ENCODE results near the gene ZNF280D. TPM values are rescaled to one million over a fixed set of nuclear protein-coding genes. Genes with fewer than 3 reads are reported as not detected.

Gene ZNF280D
- total RNA-seq, 2 donors from 2014 or later, result 28.3 to 38.7 TPM

- Histone ChIP-seq H3K4me3 (no peak overlapping the region), H3K4me1 (no peaks in the 10 kb centered on the region), H3K9me3 (no peaks in the 10 kb centered on the region), H3K27ac (no peak overlapping the region), H3K36me3 (replicated peaks in 1 of 2; ENCODE audit: insufficient read depth in 1 of 2, low read depth in 2 of 2) (no peaks in the 10 kb centered on the region), H3K27me3 (no peaks in the 10 kb centered on the region)
- no peak for TF ChIP-seq CTCF (IDR thresholded peaks at IDR 0.05)
- no peak for TF ChIP-seq POLR2A (IDR thresholded peaks at IDR 0.05)
- DNase-seq (no peak), ATAC-seq (no peak)
- intact Hi-C loops (cut with DNase I), result no loop called here
Measured at GRCh38 chr15:56653107-56653506, 80.2 kb downstream of the ZNF280D start.

GRCh38 chr15:56648311-56648710, 85.0 kb downstream of the ZNF280D start:
- WGBS, 2 donors, result 97 to 100% methylated on average over 2 of the region's 2 CpGs
- ATAC-seq, result no peak
- Histone ChIP-seq H3K9me3 (no peaks in the 10 kb centered on the region), H3K4me1 (no peaks in the 10 kb centered on the region), H3K27ac (no peak overlapping the region), H3K4me3 (no peak overlapping the region), H3K27me3 (no peaks in the 10 kb centered on the region), H3K36me3 (replicated peaks in 1 of 2; ENCODE audit: insufficient read depth in 1 of 2, low read depth in 2 of 2) (no peaks in the 10 kb centered on the region)
- intact Hi-C loops (cut with DNase I), result no loop called here
- no peak for DNase-seq
- no peak for TF ChIP-seq CTCF (IDR thresholded peaks at IDR 0.05)
- no peak for TF ChIP-seq POLR2A (IDR thresholded peaks at IDR 0.05)

- no peak for ATAC-seq
- no peaks in the 10 kb centered on the region for H3K27me3 ChIP-seq
- no peak for DNase-seq
- H3K36me3 ChIP-seq (replicated peaks in 1 of 2; ENCODE audit: insufficient read depth in 1 of 2, low read depth in 2 of 2), result peaks cover 0 to 1% of the 10 kb centered on the region in 2 donors
- no peak overlapping the region for H3K4me3 ChIP-seq
- WGBS, 2 donors, result 95% methylated on average over 2 of the region's 2 CpGs
- H3K9me3 ChIP-seq, result no peaks in the 10 kb centered on the region
- intact Hi-C loops (cut with DNase I), result no loop called here
- TF ChIP-seq POLR2A (IDR thresholded peaks at IDR 0.05) (no peak), CTCF (IDR thresholded peaks at IDR 0.05) (no peak)
- H3K4me1 ChIP-seq, result no peaks in the 10 kb centered on the region
- H3K27ac ChIP-seq, result no peak overlapping the region
Measured at GRCh38 chr15:56640549-56640948, 92.8 kb downstream of the ZNF280D start.

GRCh38 chr15:56640127-56640526, 93.2 kb downstream of the ZNF280D start:
- no peak for TF ChIP-seq POLR2A (IDR thresholded peaks at IDR 0.05)
- TF ChIP-seq CTCF (IDR thresholded peaks at IDR 0.05), result no peak
- no peaks in the 10 kb centered on the region for H3K27me3 ChIP-seq
- no peaks in the 10 kb centered on the region for H3K4me1 ChIP-seq
- intact Hi-C loops (cut with DNase I), result no loop called here
- no peak for DNase-seq
- no peak overlapping the region for H3K4me3 ChIP-seq
- no peak for ATAC-seq
- H3K27ac ChIP-seq, result no peak overlapping the region
- no peaks in the 10 kb centered on the region for H3K9me3 ChIP-seq
- H3K36me3 ChIP-seq (replicated peaks in 1 of 2; ENCODE audit: insufficient read depth in 1 of 2, low read depth in 2 of 2), result peaks cover 0 to 1% of the 10 kb centered on the region in 2 donors

GRCh38 chr15:56639631-56640030, 93.7 kb downstream of the ZNF280D start:
- WGBS, 2 donors, result 82 to 89% methylated on average over 4 of the region's 4 CpGs
- Histone ChIP-seq H3K4me3 (no peak overlapping the region), H3K4me1 (no peaks in the 10 kb centered on the region), H3K9me3 (no peaks in the 10 kb centered on the region), H3K27ac (no peak overlapping the region), H3K36me3 (replicated peaks in 1 of 2; ENCODE audit: insufficient read depth in 1 of 2, low read depth in 2 of 2) (peaks cover 0 to 1% of the 10 kb centered on the region in 2 donors), H3K27me3 (no peaks in the 10 kb centered on the region)
- ATAC-seq, result no peak
- intact Hi-C loops (cut with DNase I), result no loop called here
- TF ChIP-seq CTCF (IDR thresholded peaks at IDR 0.05), result no peak
- TF ChIP-seq POLR2A (IDR thresholded peaks at IDR 0.05), result no peak
- DNase-seq, result no peak
